Stomach (tissue), 9 donors: ENCODE data around the gene ASPRV1. TPM values are rescaled to one million over a fixed set of nuclear protein-coding genes. Genes with fewer than 3 reads are reported as not detected.

Experiments used
- DNase-seq, 2 donors: peaks; one replicate each; pipeline versions ENCODE4 v3.0.0 to v3.0.0-alpha.2; 2013 to 2019
- H3K27ac ChIP-seq, 5 donors: fragments of 200-600 bp in 4 of 5; sonication (generic) in 4 of 5; one replicate each; pipeline ENCODE4 v1.5.1; 2013 to 2019; ENCODE audit warnings: mild to moderate bottlenecking in 1 of 5, moderate library complexity in 1 of 5
- H3K27me3 ChIP-seq, 3 donors: fragments of 200-600 bp; sonication (generic); one replicate each; pipeline ENCODE4 v1.5.1; 2017 to 2019; ENCODE audit warnings: mixed run types in 1 of 3
- H3K36me3 ChIP-seq, 4 donors: fragments of 200-600 bp; sonication (generic); 1 replicate in 3 of 4; 2 replicates in 1 of 4; pipeline ENCODE4 v1.5.1; 2016 to 2019
- H3K4me1 ChIP-seq, 4 donors: fragments of 200-600 bp; sonication (generic); one replicate each; pipeline ENCODE4 v1.5.1; 2016 to 2019
- H3K4me3 ChIP-seq, 4 donors: fragments of 200-600 bp; sonication (generic) in 3 of 4; one replicate each; pipeline ENCODE4 v1.5.1; 2016 to 2019; ENCODE audit warnings: mild to moderate bottlenecking in 1 of 4
- H3K9me3 ChIP-seq, 4 donors: fragments of 200-600 bp; sonication (generic); one replicate each; pipeline ENCODE4 v1.5.1; 2016 to 2019
- CTCF ChIP-seq, 7 experiments: fragments of 450-650 bp in 4 of 7; fragments of 200-600 bp in 3 of 7; sonication (generic) in 3 of 7; IDR thresholded peaks; one replicate each; pipeline ENCODE4 v1.5.1; 2016 to 2019; ENCODE audit warnings: antibody characterized with exemption in 7 of 7, control low read depth in 2 of 7, mild to moderate bottlenecking in 1 of 7
- EP300 ChIP-seq: sonication (generic); formaldehyde crosslinking; IDR thresholded peaks from one replicate; pipeline ENCODE4 v1.6.1; 2017; ENCODE audit warnings: antibody characterized with exemption
- POLR2A ChIP-seq, 4 donors: fragments of 450-650 bp; IDR thresholded peaks; one replicate each; pipeline ENCODE4 v1.6.1; 2016; ENCODE audit warnings: antibody characterized with exemption in 4 of 4, control low read depth in 2 of 4, mild to moderate bottlenecking in 1 of 4, moderate library complexity in 1 of 4
- POLR2AphosphoS5 ChIP-seq, 3 donors: sonication (generic); formaldehyde crosslinking; IDR thresholded peaks; one replicate each; pipeline ENCODE4 v1.6.1; 2016; ENCODE audit warnings: antibody characterized with exemption in 3 of 3
- WGBS, 5 donors: extraction: QIAGEN DNeasy Blood & Tissue Kit in 3 of 5; methylation state at CpG; one replicate each; pipeline versions ENCODE4 v1.1.5 to v1.1.7; 2013 to 2018; 5-methylcytosine and 5-hydroxymethylcytosine counted together
- intact Hi-C: fragments of 100-400 bp; cut with DNase I; formaldehyde crosslinking; loops from one replicate; pipeline ENCODE4 v1.15.1; 2023; ENCODE audit warnings: low total_unique reads
- polyA plus RNA-seq, 3 donors: library from polyadenylated mRNA; stranded (reverse); fragments of 200-250 nt; gene quantifications; one replicate each; pipeline ENCODE4 v1.2.3, GENCODE V29; 2013
- total RNA-seq, 5 donors: library from RNA; depleted of rRNA; stranded (reverse); fragments of >200 nt; gene quantifications; one replicate each; pipeline versions ENCODE4 v1.1.0 to v1.2.3, GENCODE V29; 2014 to 2016
- donor health status: healthy with polysubstance abuse.
- donor health status: Bipolar disorder and iron deficiency.
- donor health status: healthy.

ASPRV1 gene
- total and polyA plus RNA-seq, 8 donors, result 0.44 to 6.4 (median 1.5) TPM; not detected in 2

- intact Hi-C loops, result no loop called here
Measured at GRCh38 chr2:69969991-69970390, 8.6 kb upstream of the ASPRV1 start.

GRCh38 chr2:69969126-69969983 is 7.9 kb upstream of the ASPRV1 start:
- DNase-seq, result no peak

More at GRCh38 chr2:69969991-69970390, 8.6 kb upstream of the ASPRV1 start:
- Histone ChIP-seq H3K4me3 (no peak overlapping the region), H3K27me3 (no peaks in the 10 kb centered on the region), H3K9me3 (no peaks in the 10 kb centered on the region), H3K4me1 (peaks cover 0 to 18% (median 12%) of the 10 kb centered on the region in 4 donors), H3K36me3 (no peaks in the 10 kb centered on the region), H3K27ac (no peak overlapping the region)
- DNase-seq, result no peak
- no peak for TF ChIP-seq EP300
- TF ChIP-seq POLR2AphosphoS5 (IDR thresholded peaks at IDR 0.05), result no peak
- TF ChIP-seq CTCF (IDR thresholded peaks at IDR 0.05), result no peak
- TF ChIP-seq POLR2A (IDR thresholded peaks at IDR 0.05), result no peak
- 71 to 85% (median 79%) methylated on average over 4 of the region's 4 CpGs for WGBS, 5 donors

GRCh38 chr2:69968609-69969008 is 7.2 kb upstream of the ASPRV1 start:
- intact Hi-C loops, result no loop called here
- no peak for TF ChIP-seq POLR2AphosphoS5 (IDR thresholded peaks at IDR 0.05)
- no peak for TF ChIP-seq POLR2A (IDR thresholded peaks at IDR 0.05)
- no peak for TF ChIP-seq EP300
- TF ChIP-seq CTCF (IDR thresholded peaks at IDR 0.05), result no peak
- Histone ChIP-seq H3K27me3 (no peaks in the 10 kb centered on the region), H3K36me3 (no peaks in the 10 kb centered on the region), H3K4me3 (no peak overlapping the region), H3K9me3 (no peaks in the 10 kb centered on the region), H3K4me1 (peaks cover 0 to 30% (median 19%) of the 10 kb centered on the region in 4 donors), H3K27ac (no peak overlapping the region)
- no peak for DNase-seq
- WGBS, 5 donors, result 82 to 94% (median 85%) methylated on average over 10 of the region's 10 CpGs

More at GRCh38 chr2:69969126-69969983, 7.9 kb upstream of the ASPRV1 start:
- H3K4me1 ChIP-seq, result peaks cover 0 to 24% (median 14%) of the 10 kb centered on the region in 4 donors
- no peak overlapping the region for H3K4me3 ChIP-seq
- WGBS, 5 donors, result 90 to 94% (median 91%) methylated on average over 16 of the region's 16 CpGs
- TF ChIP-seq POLR2A (IDR thresholded peaks at IDR 0.05) (no peak), POLR2AphosphoS5 (IDR thresholded peaks at IDR 0.05) (no peak), EP300 (no peak), CTCF (IDR thresholded peaks at IDR 0.05) (no peak)
- H3K36me3 ChIP-seq, result no peaks in the 10 kb centered on the region
- H3K27ac ChIP-seq, result no peak overlapping the region
- no peaks in the 10 kb centered on the region for H3K9me3 ChIP-seq
- intact Hi-C loops, result no loop called here
- no peaks in the 10 kb centered on the region for H3K27me3 ChIP-seq

GRCh38 chr2:69966496-69966895 is 5.1 kb upstream of the ASPRV1 start:
- H3K36me3 ChIP-seq, result peaks cover 0 to 5% (median 0%) of the 10 kb centered on the region in 4 donors
- no peak overlapping the region for H3K27ac ChIP-seq
- peaks cover 0 to 23% (median 14%) of the 10 kb centered on the region in 4 donors for H3K4me1 ChIP-seq
- 40 to 79% (median 74%) methylated on average over 2 of the region's 2 CpGs for WGBS, 5 donors
- TF ChIP-seq POLR2AphosphoS5 (IDR thresholded peaks at IDR 0.05), result no peak
- TF ChIP-seq EP300, result no peak
- no peak for TF ChIP-seq CTCF (IDR thresholded peaks at IDR 0.05)
- TF ChIP-seq POLR2A (IDR thresholded peaks at IDR 0.05), result no peak
- intact Hi-C loops, result no loop called here
- H3K9me3 ChIP-seq, result no peaks in the 10 kb centered on the region
- H3K27me3 ChIP-seq, result no peaks in the 10 kb centered on the region
- no peak overlapping the region for H3K4me3 ChIP-seq
- DNase-seq, result no peak
